Skeletal muscle satellite cell (primary cell): ENCODE measurements around the gene ABLIM1.

Experiments
- H3K27me3 ChIP-seq: 2 replicates; pipeline ENCODE4 v1.7.0; 2013; ENCODE audit warnings: low read length; ENCODE audit not compliant: control insufficient read depth, insufficient read depth
- H3K36me3 ChIP-seq: 2 replicates; pipeline ENCODE4 v1.7.0; 2013; ENCODE audit warnings: mild to moderate bottlenecking, control low read depth, low read length; ENCODE audit not compliant: insufficient read depth
- H3K4me1 ChIP-seq: 2 replicates; pipeline ENCODE4 v1.7.0; 2013; ENCODE audit warnings: low read length; ENCODE audit not compliant: control insufficient read depth, insufficient read depth
- H3K4me2 ChIP-seq: 2 replicates; pipeline ENCODE4 v1.7.0; 2013; ENCODE audit warnings: mild to moderate bottlenecking, low read length
- H3K4me3 ChIP-seq: 2 replicates; pipeline ENCODE4 v1.7.0; 2013; ENCODE audit warnings: low read length
- H3K9ac ChIP-seq: 2 replicates; pipeline ENCODE4 v1.7.0; 2013; ENCODE audit warnings: mild to moderate bottlenecking, low read depth, low read length, moderate library complexity
- H3K9me3 ChIP-seq: replicated peaks from 2 replicates; pipeline ENCODE4 v1.7.0; 2013; ENCODE audit warnings: mild to moderate bottlenecking, control low read depth, low read length

Gene ABLIM1

GRCh38 chr10:114538181-114538906 is 119.7 kb downstream of the ABLIM1 start:
- H3K9ac ChIP-seq = no peak overlapping the region
- no peaks in the 10 kb centered on the region for H3K9me3 ChIP-seq
- H3K36me3 ChIP-seq = no peaks in the 10 kb centered on the region
- H3K4me3 ChIP-seq = no peak overlapping the region
- no peak overlapping the region for H3K4me2 ChIP-seq
- H3K4me1 ChIP-seq = peaks cover 13% of the 10 kb centered on the region
- peaks cover 14% of the 10 kb centered on the region for H3K27me3 ChIP-seq

GRCh38 chr10:114537736-114538135 is 120.3 kb downstream of the ABLIM1 start:
- peaks cover 14% of the 10 kb centered on the region for H3K27me3 ChIP-seq
- H3K9me3 ChIP-seq = no peaks in the 10 kb centered on the region
- no peaks in the 10 kb centered on the region for H3K36me3 ChIP-seq
- no peak overlapping the region for H3K9ac ChIP-seq
- H3K4me3 ChIP-seq = no peak overlapping the region
- H3K4me2 ChIP-seq = no peak overlapping the region
- H3K4me1 ChIP-seq = peaks cover 13% of the 10 kb centered on the region

GRCh38 chr10:114534571-114534981 is 123.5 kb downstream of the ABLIM1 start:
- Histone ChIP-seq H3K9ac (no peak overlapping the region), H3K36me3 (no peaks in the 10 kb centered on the region), H3K4me2 (no peak overlapping the region), H3K27me3 (peaks cover 8% of the 10 kb centered on the region), H3K9me3 (no peaks in the 10 kb centered on the region), H3K4me1 (no peaks in the 10 kb centered on the region), H3K4me3 (no peak overlapping the region)

GRCh38 chr10:114532226-114532625 is 125.8 kb downstream of the ABLIM1 start:
- H3K9me3 ChIP-seq = no peaks in the 10 kb centered on the region
- no peaks in the 10 kb centered on the region for H3K36me3 ChIP-seq
- peaks cover 7% of the 10 kb centered on the region for H3K27me3 ChIP-seq
- no peak overlapping the region for H3K9ac ChIP-seq
- no peaks in the 10 kb centered on the region for H3K4me1 ChIP-seq
- H3K4me2 ChIP-seq = no peak overlapping the region
- no peak overlapping the region for H3K4me3 ChIP-seq

- Histone ChIP-seq H3K9ac (peak overlapping the region; percentile 27), H3K9me3 (no peaks in the 10 kb centered on the region), H3K36me3 (no peaks in the 10 kb centered on the region), H3K4me3 (peak overlapping the region; percentile 53), H3K27me3 (peaks cover 13% of the 10 kb centered on the region), H3K4me1 (peaks cover 13% of the 10 kb centered on the region), H3K4me2 (peak overlapping the region; percentile 77)
Observed at GRCh38 chr10:114526504-114527238, 131.4 kb downstream of the ABLIM1 start.

- peaks cover 13% of the 10 kb centered on the region for H3K4me1 ChIP-seq
- H3K27me3 ChIP-seq = peaks cover 13% of the 10 kb centered on the region
- H3K4me2 ChIP-seq = peak overlapping the region; percentile 77
- H3K9me3 ChIP-seq = no peaks in the 10 kb centered on the region
- H3K4me3 ChIP-seq = peak overlapping the region; percentile 53
- no peaks in the 10 kb centered on the region for H3K36me3 ChIP-seq
- peak overlapping the region; percentile 27 for H3K9ac ChIP-seq
Observed at GRCh38 chr10:114526126-114526503, 132.0 kb downstream of the ABLIM1 start.

GRCh38 chr10:114525368-114525949 is 132.6 kb downstream of the ABLIM1 start:
- Histone ChIP-seq H3K4me3 (no peak overlapping the region), H3K9ac (no peak overlapping the region), H3K27me3 (peaks cover 13% of the 10 kb centered on the region), H3K36me3 (no peaks in the 10 kb centered on the region), H3K9me3 (no peaks in the 10 kb centered on the region), H3K4me2 (no peak overlapping the region), H3K4me1 (peaks cover 13% of the 10 kb centered on the region)

GRCh38 chr10:114523876-114524275 is 134.2 kb downstream of the ABLIM1 start:
- H3K4me2 ChIP-seq = no peak overlapping the region
- H3K36me3 ChIP-seq = no peaks in the 10 kb centered on the region
- H3K4me3 ChIP-seq = no peak overlapping the region
- no peak overlapping the region for H3K9ac ChIP-seq
- H3K27me3 ChIP-seq = peaks cover 13% of the 10 kb centered on the region
- H3K4me1 ChIP-seq = peaks cover 20% of the 10 kb centered on the region
- no peaks in the 10 kb centered on the region for H3K9me3 ChIP-seq

GRCh38 chr10:114521255-114521654 is 136.8 kb downstream of the ABLIM1 start:
- Histone ChIP-seq H3K9me3 (no peaks in the 10 kb centered on the region), H3K4me1 (peaks cover 11% of the 10 kb centered on the region), H3K4me2 (no peak overlapping the region), H3K9ac (no peak overlapping the region), H3K36me3 (no peaks in the 10 kb centered on the region), H3K4me3 (no peak overlapping the region), H3K27me3 (peaks cover 6% of the 10 kb centered on the region)

GRCh38 chr10:114520453-114520852 is 137.6 kb downstream of the ABLIM1 start:
- no peak overlapping the region for H3K4me3 ChIP-seq
- peaks cover 6% of the 10 kb centered on the region for H3K4me1 ChIP-seq
- H3K27me3 ChIP-seq = peaks cover 6% of the 10 kb centered on the region
- no peaks in the 10 kb centered on the region for H3K36me3 ChIP-seq
- H3K9ac ChIP-seq = no peak overlapping the region
- H3K4me2 ChIP-seq = no peak overlapping the region
- H3K9me3 ChIP-seq = no peaks in the 10 kb centered on the region

- H3K9ac ChIP-seq = peak overlapping the region; percentile 21
- H3K9me3 ChIP-seq = no peaks in the 10 kb centered on the region
- H3K4me1 ChIP-seq = peaks cover 6% of the 10 kb centered on the region
Observed at GRCh38 chr10:114519756-114520293, 138.2 kb downstream of the ABLIM1 start.

More at GRCh38 chr10:114519756-114520293, 138.2 kb downstream of the ABLIM1 start:
- peaks cover 3% of the 10 kb centered on the region for H3K27me3 ChIP-seq
- H3K4me3 ChIP-seq = no peak overlapping the region
- peak overlapping the region; percentile 11 for H3K4me2 ChIP-seq
- H3K36me3 ChIP-seq = no peaks in the 10 kb centered on the region
